Memory B cell (primary cell): ENCODE data around the gene ZBTB47.

Experiments used
- ATAC-seq: fragments of 150-1000 bp; cut with Tn5 transposase; 2 replicates; pipeline ENCODE4 v1.10.0; 2021; ENCODE audit warnings: low read depth, mild to moderate bottlenecking, moderate library complexity
- DNase-seq, 2 donors: peaks; one replicate each; pipeline ENCODE4 v3.0.0; 2022; ENCODE audit warnings: low spot score in 2 of 2
- H3K27ac Mint-ChIP-seq: one replicate; pipeline ENCODE4 v1.8.0; 2022; ENCODE audit warnings: mild to moderate bottlenecking, moderate library complexity, mixed read lengths
- H3K27me3 Mint-ChIP-seq: one replicate; pipeline ENCODE4 v1.8.0; 2022; ENCODE audit warnings: mixed read lengths
- H3K36me3 Mint-ChIP-seq: one replicate; pipeline ENCODE4 v1.8.0; 2022; ENCODE audit warnings: mild to moderate bottlenecking, mixed read lengths
- H3K4me1 Mint-ChIP-seq: one replicate; pipeline ENCODE4 v1.8.0; 2022; ENCODE audit warnings: mixed read lengths
- H3K4me3 Mint-ChIP-seq: one replicate; pipeline ENCODE4 v1.8.0; 2022; ENCODE audit warnings: mild to moderate bottlenecking, moderate library complexity, mixed read lengths
- H3K9me3 Mint-ChIP-seq: one replicate; pipeline ENCODE4 v1.8.0; 2022; ENCODE audit warnings: mixed read lengths

ZBTB47 gene

GRCh38 chr3:42689421-42690014 is 36.0 kb downstream of the ZBTB47 start:
- Mint-ChIP-seq H3K27ac (no peak overlapping the region), H3K36me3 (no peaks in the 10 kb centered on the region), H3K27me3 (peaks cover 17% of the 10 kb centered on the region), H3K4me1 (peaks cover 2% of the 10 kb centered on the region), H3K4me3 (no peak overlapping the region), H3K9me3 (no peaks in the 10 kb centered on the region)
- ATAC-seq (no peak), DNase-seq (no peak)

GRCh38 chr3:42690191-42690590 is 36.7 kb downstream of the ZBTB47 start:
- no peak overlapping the region for H3K4me3 Mint-ChIP-seq
- H3K27me3 Mint-ChIP-seq = peaks cover 17% of the 10 kb centered on the region
- no peak for ATAC-seq
- H3K27ac Mint-ChIP-seq = no peak overlapping the region
- H3K4me1 Mint-ChIP-seq = peaks cover 2% of the 10 kb centered on the region
- DNase-seq = no peak
- no peaks in the 10 kb centered on the region for H3K36me3 Mint-ChIP-seq
- H3K9me3 Mint-ChIP-seq = no peaks in the 10 kb centered on the region

GRCh38 chr3:42690766-42691680 is 37.5 kb downstream of the ZBTB47 start:
- no peak overlapping the region for H3K4me3 Mint-ChIP-seq
- no peak for ATAC-seq
- no peak for DNase-seq
- H3K9me3 Mint-ChIP-seq = no peaks in the 10 kb centered on the region
- peaks cover 14% of the 10 kb centered on the region for H3K27me3 Mint-ChIP-seq
- H3K4me1 Mint-ChIP-seq = no peaks in the 10 kb centered on the region
- no peak overlapping the region for H3K27ac Mint-ChIP-seq
- H3K36me3 Mint-ChIP-seq = no peaks in the 10 kb centered on the region

GRCh38 chr3:42691816-42692666 is 38.5 kb downstream of the ZBTB47 start:
- Mint-ChIP-seq H3K4me3 (no peak overlapping the region), H3K36me3 (no peaks in the 10 kb centered on the region), H3K9me3 (no peaks in the 10 kb centered on the region), H3K27me3 (peaks cover 13% of the 10 kb centered on the region), H3K27ac (no peak overlapping the region), H3K4me1 (no peaks in the 10 kb centered on the region)
- ATAC-seq = no peak
- DNase-seq = no peak

- Mint-ChIP-seq H3K4me1 (no peaks in the 10 kb centered on the region), H3K9me3 (no peaks in the 10 kb centered on the region), H3K27ac (no peak overlapping the region), H3K36me3 (no peaks in the 10 kb centered on the region), H3K27me3 (peaks cover 15% of the 10 kb centered on the region), H3K4me3 (no peak overlapping the region)
- DNase-seq (no peak), ATAC-seq (no peak)
Observed at GRCh38 chr3:42692667-42693529, 39.4 kb downstream of the ZBTB47 start.

- Mint-ChIP-seq H3K9me3 (no peaks in the 10 kb centered on the region), H3K36me3 (no peaks in the 10 kb centered on the region), H3K4me1 (no peaks in the 10 kb centered on the region), H3K27ac (no peak overlapping the region), H3K27me3 (peaks cover 17% of the 10 kb centered on the region), H3K4me3 (no peak overlapping the region)
- DNase-seq (no peak), ATAC-seq (no peak)
Observed at GRCh38 chr3:42693530-42693930, 40.0 kb downstream of the ZBTB47 start.

- Mint-ChIP-seq H3K36me3 (no peaks in the 10 kb centered on the region), H3K4me1 (no peaks in the 10 kb centered on the region), H3K4me3 (no peak overlapping the region), H3K27me3 (peaks cover 14% of the 10 kb centered on the region), H3K9me3 (no peaks in the 10 kb centered on the region), H3K27ac (no peak overlapping the region)
- DNase-seq (no peak), ATAC-seq (no peak)
Observed at GRCh38 chr3:42694366-42694765, 40.9 kb downstream of the ZBTB47 start.

GRCh38 chr3:42696356-42697288 is 43.1 kb downstream of the ZBTB47 start:
- Mint-ChIP-seq H3K27me3 (peaks cover 13% of the 10 kb centered on the region), H3K4me3 (no peak overlapping the region), H3K9me3 (no peaks in the 10 kb centered on the region), H3K36me3 (no peaks in the 10 kb centered on the region), H3K4me1 (peaks cover 5% of the 10 kb centered on the region), H3K27ac (no peak overlapping the region)
- ATAC-seq (no peak), DNase-seq (no peak)

- Mint-ChIP-seq H3K4me3 (no peak overlapping the region), H3K4me1 (peaks cover 5% of the 10 kb centered on the region), H3K27ac (no peak overlapping the region), H3K36me3 (no peaks in the 10 kb centered on the region), H3K27me3 (peaks cover 13% of the 10 kb centered on the region), H3K9me3 (no peaks in the 10 kb centered on the region)
- ATAC-seq (no peak), DNase-seq (no peak)
Observed at GRCh38 chr3:42697289-42698051, 44.0 kb downstream of the ZBTB47 start.

- H3K27me3 Mint-ChIP-seq = peaks cover 18% of the 10 kb centered on the region
- no peaks in the 10 kb centered on the region for H3K9me3 Mint-ChIP-seq
- peaks cover 5% of the 10 kb centered on the region for H3K4me1 Mint-ChIP-seq
- DNase-seq = no peak
- H3K4me3 Mint-ChIP-seq = no peak overlapping the region
- H3K36me3 Mint-ChIP-seq = no peaks in the 10 kb centered on the region
- H3K27ac Mint-ChIP-seq = no peak overlapping the region
- ATAC-seq = no peak
Observed at GRCh38 chr3:42698216-42698910, 44.9 kb downstream of the ZBTB47 start.

GRCh38 chr3:42698911-42699230 is 45.4 kb downstream of the ZBTB47 start:
- no peaks in the 10 kb centered on the region for H3K9me3 Mint-ChIP-seq
- DNase-seq (no peak), ATAC-seq (peak; percentile 24)
- H3K27me3 Mint-ChIP-seq = peaks cover 22% of the 10 kb centered on the region
- H3K36me3 Mint-ChIP-seq = no peaks in the 10 kb centered on the region
- H3K4me1 Mint-ChIP-seq = peaks cover 5% of the 10 kb centered on the region
- no peak overlapping the region for H3K27ac Mint-ChIP-seq
- no peak overlapping the region for H3K4me3 Mint-ChIP-seq

- no peaks in the 10 kb centered on the region for H3K36me3 Mint-ChIP-seq
- no peak overlapping the region for H3K4me3 Mint-ChIP-seq
- peaks cover 5% of the 10 kb centered on the region for H3K4me1 Mint-ChIP-seq
- no peak overlapping the region for H3K27ac Mint-ChIP-seq
- no peak for ATAC-seq
- H3K9me3 Mint-ChIP-seq = no peaks in the 10 kb centered on the region
- peaks cover 22% of the 10 kb centered on the region for H3K27me3 Mint-ChIP-seq
- DNase-seq = no peak
Observed at GRCh38 chr3:42699511-42699971, 46.0 kb downstream of the ZBTB47 start.
